Activated CD8-positive, alpha-beta memory T cell treated with anti-CD3 and anti-CD28 coated beads, Interleukin-2, amount 10 ng/mL, durations not matched to agents 7 days and 5 days (primary cell): ENCODE measurements around the gene ACE2. TPM values are rescaled to one million over a fixed set of nuclear protein-coding genes. Genes with fewer than 3 reads are reported as not detected.

Source experiments
- ATAC-seq: fragments of 150-1000 bp; cut with Tn5 transposase; one replicate; pipeline ENCODE4 v1.10.0; 2021; ENCODE audit warnings: moderate library complexity
- CTCF ChIA-PET: fragments of 350-600 bp; sonication (Branson Sonifier 250); formaldehyde crosslinking; loops from one replicate; lab custom pipeline; 2021; ENCODE audit warnings: antibody characterized with exemption; lab: Charles Lee
- DNase-seq: peaks from one replicate; pipeline ENCODE4 v3.0.0-alpha.2; 2020
- H3K27ac Mint-ChIP-seq: one replicate; pipeline ENCODE4 v1.8.0; 2021; ENCODE audit warnings: mild to moderate bottlenecking, mixed read lengths
- H3K27me3 Mint-ChIP-seq: one replicate; pipeline ENCODE4 v1.8.0; 2021; ENCODE audit warnings: mixed read lengths
- H3K36me3 Mint-ChIP-seq: one replicate; pipeline ENCODE4 v1.8.0; 2021; ENCODE audit warnings: mild to moderate bottlenecking, mixed read lengths
- H3K4me1 Mint-ChIP-seq: one replicate; pipeline ENCODE4 v1.8.0; 2021; ENCODE audit warnings: mixed read lengths
- H3K4me3 Mint-ChIP-seq: one replicate; pipeline ENCODE4 v1.8.0; 2021; ENCODE audit warnings: mild to moderate bottlenecking, moderate library complexity, mixed read lengths
- H3K9me3 Mint-ChIP-seq: one replicate; pipeline ENCODE4 v1.8.0; 2022; ENCODE audit warnings: low read depth, mixed read lengths
- total RNA-seq, 2 experiments: library from RNA; stranded (reverse); gene quantifications; one replicate each; pipeline ENCODE4 v1.2.3, GENCODE V29; 2021

ACE2 gene
- total RNA-seq, 2 experiments from 2014 or later = not detected

DNA sequence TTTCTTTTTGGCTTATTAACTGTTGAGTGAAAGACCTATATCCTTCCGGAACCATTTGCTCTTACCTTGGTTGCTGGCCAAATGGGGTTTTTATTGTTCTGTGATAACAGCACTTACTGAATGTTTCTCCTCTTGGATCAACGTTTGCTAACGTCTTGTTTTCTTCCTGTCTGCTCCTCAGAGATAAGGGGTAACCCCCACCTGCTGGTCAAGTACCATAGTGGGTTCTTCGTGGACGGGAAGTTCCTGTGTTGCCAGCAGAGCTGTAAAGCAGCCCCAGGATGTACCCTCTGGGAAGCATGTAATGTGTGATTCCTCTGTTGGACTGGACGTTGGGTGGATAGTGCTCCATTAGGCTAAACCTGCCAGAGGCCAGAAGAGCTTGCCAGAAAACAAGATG is 84.8 kb downstream of the ACE2 start:
- Mint-ChIP-seq H3K36me3 (no peaks in the 10 kb centered on the region), H3K4me3 (no peak overlapping the region), H3K27me3 (peaks cover 5% of the 10 kb centered on the region), H3K4me1 (no peaks in the 10 kb centered on the region), H3K27ac (no peak overlapping the region), H3K9me3 (peaks cover 2% of the 10 kb centered on the region)
- CTCF ChIA-PET = no interaction called here
- DNase-seq = no peak
- no peak for ATAC-seq

GRCh38 chrX:15514279-15514678 is 86.5 kb downstream of the ACE2 start:
- DNase-seq (no peak), ATAC-seq (no peak)
- H3K4me3 Mint-ChIP-seq = no peak overlapping the region
- H3K9me3 Mint-ChIP-seq = peaks cover 2% of the 10 kb centered on the region
- H3K27me3 Mint-ChIP-seq = peaks cover 9% of the 10 kb centered on the region
- H3K27ac Mint-ChIP-seq = no peak overlapping the region
- H3K4me1 Mint-ChIP-seq = no peaks in the 10 kb centered on the region
- H3K36me3 Mint-ChIP-seq = no peaks in the 10 kb centered on the region
- CTCF ChIA-PET = no interaction called here

- CTCF ChIA-PET = no interaction called here
- DNase-seq (no peak), ATAC-seq (no peak)
- Mint-ChIP-seq H3K9me3 (no peaks in the 10 kb centered on the region), H3K27me3 (peaks cover 9% of the 10 kb centered on the region), H3K36me3 (no peaks in the 10 kb centered on the region), H3K4me1 (no peaks in the 10 kb centered on the region), H3K27ac (no peak overlapping the region), H3K4me3 (no peak overlapping the region)
Observed at GRCh38 chrX:15512401-15512965, 88.3 kb downstream of the ACE2 start.

GRCh38 chrX:15511563-15511962 is 89.2 kb downstream of the ACE2 start:
- Mint-ChIP-seq H3K36me3 (no peaks in the 10 kb centered on the region), H3K27me3 (peaks cover 9% of the 10 kb centered on the region), H3K9me3 (no peaks in the 10 kb centered on the region), H3K4me1 (no peaks in the 10 kb centered on the region), H3K4me3 (no peak overlapping the region), H3K27ac (no peak overlapping the region)
- no peak for ATAC-seq
- CTCF ChIA-PET = no interaction called here
- DNase-seq = no peak

Other genes starting within 250 kb of the ACE2 start
- not detected for gene VEGFD, start 216.5 kb downstream of the ACE2 start, total RNA-seq
- gene PIR, start 107.6 kb downstream of the ACE2 start, total RNA-seq = 1 to 10 TPM; 6.2 to 7.0 TPM
- gene BMX, start 100.2 kb downstream of the ACE2 start, total RNA-seq = not detected
- under 1 TPM in 1 of 2 experiments, not detected in 1; 0.21 TPM for gene CLTRN, start 63.8 kb upstream of the ACE2 start, total RNA-seq
- 10 to 100 TPM in 1 of 2 experiments, 1 to 10 TPM in 1; 7.8 to 12.7 TPM for gene CA5B, start 137.3 kb upstream of the ACE2 start, total RNA-seq
- 10 to 100 TPM; 18.0 to 20.1 TPM for gene ZRSR2, start 189.5 kb upstream of the ACE2 start, total RNA-seq